ENCODE results near the gene PPP1R11. TPM values are rescaled to one million over a fixed set of nuclear protein-coding genes. Genes with fewer than 3 reads are reported as not detected.
A peak's percentile ranks its signal among the peaks of the same experiment; 100 is the strongest.

The PPP1R11 gene
- total and polyA plus RNA-seq, 2 of the 13 experiments (the other 11 are each of a cell fraction or from before 2014, with no cell fraction given): 32.1 to 58.9 TPM

DNA sequence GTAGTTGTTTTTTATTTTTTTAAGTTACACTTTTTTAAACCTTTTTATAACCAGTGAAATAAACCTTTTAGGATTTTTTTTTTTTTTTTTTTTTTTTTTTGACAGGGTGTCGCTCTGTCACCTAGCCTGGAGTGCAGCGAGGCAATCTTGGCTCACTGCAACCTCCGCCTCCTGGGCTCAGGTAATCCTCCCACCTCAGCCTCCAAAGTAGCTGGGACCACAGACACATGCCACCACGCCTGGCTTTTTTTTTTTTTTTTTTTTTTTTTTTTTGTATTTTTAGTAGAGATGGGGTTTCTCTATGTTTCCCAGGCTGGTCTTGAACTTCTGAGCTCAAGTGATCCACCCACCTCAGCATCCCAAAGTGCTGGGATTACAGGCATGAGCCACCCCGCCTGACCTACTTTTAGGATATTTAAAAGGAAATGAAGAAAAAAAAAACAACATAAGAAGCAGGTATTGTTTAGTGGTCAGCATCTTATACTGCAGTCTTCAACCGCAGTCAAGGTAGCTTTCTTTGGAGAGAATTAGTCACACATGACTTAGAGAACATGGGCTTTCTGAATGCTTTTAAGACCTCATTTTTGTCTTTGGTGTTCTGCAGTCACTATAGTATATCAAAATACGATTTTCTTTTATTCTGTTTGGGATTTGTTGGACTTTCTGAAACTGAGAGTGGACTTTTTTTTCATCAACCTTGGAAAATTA, 4.4 kb upstream of the PPP1R11 start:
- CTCF ChIA-PET (ENCODE audit: low intra/inter-chr PET ratio, low total read pairs): no interaction called here
- Histone ChIP-seq H4K20me1 (ENCODE audit: insufficient read depth, low read length) (no peaks in the 10 kb centered on the region), H3K9ac (ENCODE audit: insufficient read depth, low read depth, low read length) (peak overlapping the region; percentile 90; the same call in 1 of the 2 replicates), H3K9me3 (ENCODE audit: low read length) (no peaks in the 10 kb centered on the region), H3K4me2 (ENCODE audit: low read depth, low read length) (peak overlapping the region; percentile 99), H3K27ac (ENCODE audit: extremely low read length, insufficient read depth, low read length) (no peak overlapping the region), H3K79me2 (ENCODE audit: insufficient read depth, low read length) (peaks cover 40% of the 10 kb centered on the region), H3K4me1 (ENCODE audit: insufficient read depth, low read length) (peaks cover 36% of the 10 kb centered on the region), H3K36me3 (replicated peaks in 1 of 2; ENCODE audit: control insufficient read depth in 1 of 2, insufficient read depth in 2 of 2, low read length in 2 of 2) (no peaks in the 10 kb centered on the region; a peak in 1 of 5 replicates), H3K4me3 (replicated peaks in 1 of 3; ENCODE audit: insufficient read depth in 1 of 3, low read depth in 2 of 3, low read length in 3 of 3) (peak overlapping the region; percentile 89 to 99 (median 93)), H3K27me3 (ENCODE audit: control insufficient read depth in 1 of 2, insufficient read depth in 2 of 2, low read length in 2 of 2) (peaks cover 0 to 4% of the 10 kb centered on the region in 2 experiments; a peak in 1 of 5 replicates), H2AFZ (ENCODE audit: low read length) (no peak overlapping the region)
- ATAC-seq (no peak), DNase-seq (ENCODE audit: low spot score) (no peak), FAIRE-seq (no peak)
- POLR2A ChIA-PET: interaction anchor here (0.6 to 2.8 kb wide), 7 partner anchors 9 to 151 kb away, joined by 3 to 35 read pairs (median 8); partner anchors contain the start of gene TRIM26
- in situ Hi-C loops (cut with HindIII; ENCODE audit: extremely low pct_ligation_motif_present, low pct_unique_long_range_greater_than_20kb) (no loop called here), intact Hi-C loops (cut with micrococcal nuclease; ENCODE audit: unreplicated experiment) (no loop called here)
- WGBS (ENCODE audit: low lambda C conversion rate): 90% methylated on average over 7 of the region's 7 CpGs
- BruUV-seq (replicated peaks): no TSS peak
- TF ChIP-seq IKZF4 (CRISPR knock-in tag; IDR thresholded peaks at IDR 0.05; ENCODE audit: borderline replicate concordance, low read depth, not compliant biosample characterization) (no peak), ZGPAT (CRISPR knock-in tag; IDR thresholded peaks at IDR 0.05) (no peak), MTA3 (CRISPR knock-in tag; IDR thresholded peaks at IDR 0.05) (no peak), ZSCAN29 (CRISPR knock-in tag; conservative IDR thresholded peaks at IDR 0.05) (no peak), ZEB1 (IDR thresholded peaks at IDR 0.05; ENCODE audit: insufficient replicate concordance, low read depth) (no peak), PPARG (CRISPR knock-in tag; conservative IDR thresholded peaks at IDR 0.05) (no peak), GRHL1 (CRISPR knock-in tag; conservative IDR thresholded peaks at IDR 0.05) (no peak), CCAR2 (optimal IDR thresholded peaks at IDR 0.05; ENCODE audit: low read depth, low read length) (no peak), ATM (IDR thresholded peaks at IDR 0.05; ENCODE audit: borderline replicate concordance) (no peak), SMAD3 (CRISPR knock-in tag; IDR thresholded peaks at IDR 0.05) (no peak), ZNF382 (CRISPR knock-in tag; IDR thresholded peaks at IDR 0.05; ENCODE audit: borderline replicate concordance) (no peak), ZNF546 (CRISPR knock-in tag; conservative IDR thresholded peaks at IDR 0.05) (no peak), USF2 (IDR thresholded peaks at IDR 0.05; ENCODE audit: low read depth, low read length) (no peak), USF2 (CRISPR knock-in tag; IDR thresholded peaks at IDR 0.05; ENCODE audit: borderline replicate concordance) (no peak), ZBTB25 (CRISPR knock-in tag; IDR thresholded peaks at IDR 0.05) (no peak)
- TF ChIP-seq, protein P1, sequence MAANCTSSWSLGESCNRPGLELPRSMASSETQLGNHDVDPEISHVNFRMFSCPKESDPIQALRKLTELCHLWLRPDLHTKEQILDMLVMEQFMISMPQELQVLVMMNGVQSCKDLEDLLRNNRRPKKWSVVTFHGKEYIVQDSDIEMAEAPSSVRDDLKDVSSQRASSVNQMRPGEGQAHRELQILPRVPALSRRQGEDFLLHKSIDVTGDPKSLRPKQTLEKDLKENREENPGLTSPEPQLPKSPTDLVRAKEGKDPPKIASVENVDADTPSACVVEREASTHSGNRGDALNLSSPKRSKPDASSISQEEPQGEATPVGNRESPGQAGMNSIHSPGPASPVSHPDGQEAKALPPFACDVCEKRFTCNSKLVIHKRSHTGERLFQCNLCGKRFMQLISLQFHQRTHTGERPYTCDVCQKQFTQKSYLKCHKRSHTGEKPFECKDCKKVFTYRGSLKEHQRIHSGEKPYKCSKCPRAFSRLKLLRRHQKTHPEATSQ (CRISPR knock-in tag; IDR thresholded peaks at IDR 0.05; ENCODE audit: borderline replicate concordance): no peak
